Testis (tissue), 2 donors: Measurements from ENCODE around the gene CRISPLD2.

Experiments used
- CTCF ChIP-seq, 3 experiments: fragments of 450-650 bp in 2 of 3; fragments of 200-600 bp in 1 of 3; sonication (generic) in 1 of 3; IDR thresholded peaks; one replicate each; pipeline ENCODE4 v1.5.1; 2016 to 2019; ENCODE audit warnings: antibody characterized with exemption in 3 of 3, mild to moderate bottlenecking in 2 of 3, moderate library complexity in 1 of 3
- POLR2A ChIP-seq: fragments of 450-650 bp; IDR thresholded peaks from one replicate; pipeline ENCODE4 v1.6.1; 2017; ENCODE audit warnings: antibody characterized with exemption, mild to moderate bottlenecking, moderate library complexity

DNA sequence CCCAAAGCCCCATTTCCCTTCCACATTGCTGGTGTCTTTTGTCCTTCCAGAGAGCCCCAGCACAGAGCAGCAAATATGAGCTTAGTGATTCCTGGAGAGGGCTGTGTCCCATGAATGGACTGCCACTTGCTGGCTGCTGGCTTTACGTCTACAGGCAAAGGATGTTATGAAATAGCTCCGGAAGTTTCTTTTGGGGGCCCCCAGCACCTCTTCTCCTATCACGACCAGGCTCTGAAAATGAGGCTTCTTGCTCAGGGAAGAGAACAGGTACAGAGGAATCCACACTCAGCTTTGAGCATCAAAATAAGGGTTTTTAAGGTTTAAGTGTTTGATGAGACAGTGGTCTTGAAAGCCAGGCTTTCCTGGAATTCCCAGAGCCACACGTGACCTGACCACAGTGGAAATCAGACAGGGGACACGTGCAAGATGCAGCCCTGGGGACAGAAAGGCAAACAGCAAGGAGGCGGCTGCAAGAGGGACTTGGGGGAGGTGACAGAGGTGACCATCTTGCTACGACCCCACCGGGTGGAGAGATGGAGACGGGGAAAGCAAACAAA, 133.5 kb downstream of the CRISPLD2 start:
- no peak for TF ChIP-seq CTCF (IDR thresholded peaks at IDR 0.05)
- TF ChIP-seq POLR2A: no peak
